GM19455 (cell line): ENCODE measurements around the gene RNLS.
"Not testable (repeated sequence)": the region's sequence is repeated elsewhere in the genome, so short reads cannot be mapped to it uniquely, and the experiment has no call there.

Experiments
- ATAC-seq: cut with Tn5 transposase; IDR thresholded peaks from one replicate; pipeline ENCODE4 v1.9.1; 2021; ENCODE audit not compliant: unreplicated experiment

The RNLS gene

GRCh38 chr10:88311264-88311663, 271.9 kb downstream of the RNLS start:
- ATAC-seq = no peak

GRCh38 chr10:88309365-88309764, 273.8 kb downstream of the RNLS start:
- no peak for ATAC-seq

GRCh38 chr10:88308361-88308760, 274.8 kb downstream of the RNLS start:
- not testable (repeated sequence) for ATAC-seq

GRCh38 chr10:88299787-88300186, 283.3 kb downstream of the RNLS start:
- ATAC-seq = no peak

- no peak for ATAC-seq
These were observed 286.0 kb downstream of the RNLS start for GRCh38 chr10:88297103-88297502.

GRCh38 chr10:88293651-88294230, 289.4 kb downstream of the RNLS start:
- ATAC-seq = no peak

- ATAC-seq = no peak
These were observed 290.0 kb downstream of the RNLS start for GRCh38 chr10:88293073-88293472.

- no peak for ATAC-seq
These were observed 291.0 kb downstream of the RNLS start for GRCh38 chr10:88292185-88292514.

- ATAC-seq = no peak
These were observed 291.6 kb downstream of the RNLS start for GRCh38 chr10:88291289-88292184.

GRCh38 chr10:88289342-88289741, 293.8 kb downstream of the RNLS start:
- no peak for ATAC-seq

- no peak for ATAC-seq
These were observed 294.6 kb downstream of the RNLS start for GRCh38 chr10:88288320-88289059.

- no peak for ATAC-seq
These were observed 297.1 kb downstream of the RNLS start for GRCh38 chr10:88286030-88286429.

GRCh38 chr10:88281592-88282347, 301.3 kb downstream of the RNLS start:
- no peak for ATAC-seq

- ATAC-seq = no peak
These were observed 302.6 kb downstream of the RNLS start for GRCh38 chr10:88280518-88280917.

GRCh38 chr10:88278912-88279311, 304.2 kb downstream of the RNLS start:
- no peak for ATAC-seq

GRCh38 chr10:88276945-88277344, 306.2 kb downstream of the RNLS start:
- not testable (repeated sequence) for ATAC-seq

- ATAC-seq = no peak
These were observed 308.8 kb downstream of the RNLS start for GRCh38 chr10:88274286-88274685.

GRCh38 chr10:88273567-88273966, 309.6 kb downstream of the RNLS start:
- no peak for ATAC-seq

GRCh38 chr10:88271761-88272543, 311.2 kb downstream of the RNLS start:
- ATAC-seq = peak; percentile 27
